ENCODE results near the gene TRIM45.

- TF ChIP-seq CTCF (IDR thresholded peaks at IDR 0.05; ENCODE audit: low read depth, low read length) (no peak), EZH2phosphoT487 (IDR thresholded peaks at IDR 0.05; ENCODE audit: low read depth) (no peak)
These were observed 6.2 kb upstream of the TRIM45 start for GRCh38 chr1:117127795-117128194.

Measured in OCI-LY3 (cell line).